ENCODE measurements around the gene SLC4A3. TPM values are rescaled to one million over a fixed set of nuclear protein-coding genes. Genes with fewer than 3 reads are reported as not detected.

SLC4A3 gene
- total and polyA plus RNA-seq, 2 donors (not counting 3 experiments of a cell fraction or from before 2014, with no cell fraction given), result 0.29 to 0.35 TPM

GRCh38 chr2:219643788-219644398 is 16.5 kb downstream of the SLC4A3 start:
- CTCF ChIA-PET, result interaction anchor here (0.5 to 5.4 kb wide), 4 partner anchors 49 to 104 kb away, joined by 4 to 47 read pairs (median 7); partner anchors contain the start of genes CHPF and TMEM198
- no peak for TF ChIP-seq FOS (IDR thresholded peaks at IDR 0.05; ENCODE audit: borderline replicate concordance, insufficient read depth, low read length)
- TF ChIP-seq EZH2 (IDR thresholded peaks at IDR 0.05; ENCODE audit: borderline replicate concordance, low read depth, low read length, severe bottlenecking), result no peak
- no peak for TF ChIP-seq POLR2A (IDR thresholded peaks at IDR 0.05; ENCODE audit: low read depth, low read length)
- TF ChIP-seq MAX (IDR thresholded peaks at IDR 0.05; ENCODE audit: insufficient read depth, insufficient read length), result no peak
- no peak for TF ChIP-seq POLR2AphosphoS5 (IDR thresholded peaks at IDR 0.05; ENCODE audit: insufficient read depth, low read depth, low read length)
- POLR2A ChIA-PET, result no interaction called here
- Histone ChIP-seq H3K9ac (replicated peaks; ENCODE audit: extremely low read depth, insufficient read depth, low read length) (no peak overlapping the region), H3K9me3 (replicated peaks; ENCODE audit: control insufficient read depth, insufficient read depth, low read length) (no peaks in the 10 kb centered on the region), H3K79me2 (ENCODE audit: control insufficient read depth, insufficient read depth, low read length) (no peaks in the 10 kb centered on the region), H4K20me1 (replicated peaks; ENCODE audit: control insufficient read depth, extremely low read depth, insufficient read depth, low read length) (no peaks in the 10 kb centered on the region), H3K4me3 (replicated peaks in 1 of 3; ENCODE audit: insufficient read depth in 1 of 3, low read depth in 1 of 3, low read length in 3 of 3) (no peak overlapping the region), H3K27ac (ENCODE audit: insufficient read depth, low read depth, low read length) (no peak overlapping the region), H2AFZ (ENCODE audit: low read depth, low read length) (no peak overlapping the region), H3K27me3 (ENCODE audit: control insufficient read depth in 2 of 2, insufficient read depth in 2 of 2, low read length in 2 of 2) (peaks cover 3% of the 10 kb centered on the region in 2 experiments), H3K4me1 (ENCODE audit: control insufficient read depth, extremely low read depth, insufficient read depth, low read length) (no peaks in the 10 kb centered on the region), H3K9me1 (replicated peaks; ENCODE audit: control insufficient read depth, extremely low read depth, insufficient read depth, low read length) (no peaks in the 10 kb centered on the region), H3K36me3 (ENCODE audit: control insufficient read depth in 2 of 2, extremely low read depth in 1 of 2, insufficient read depth in 2 of 2, low read length in 2 of 2) (no peaks in the 10 kb centered on the region), H3K4me2 (ENCODE audit: insufficient read depth, low read length) (no peak overlapping the region)
- DNase-seq (ENCODE audit: low read depth, low spot score), result no peak
- intact Hi-C loops (cut with micrococcal nuclease) (no loop called here), dilution Hi-C loops (cut with MboI; ENCODE audit: extremely low pct_ligation_motif_present, low sequenced_read_pairs) (no loop called here)
- BruUV-seq (replicated peaks), result no TSS peak
- FAIRE-seq, result no peak

GRCh38 chr2:219644801-219645480 is 17.5 kb downstream of the SLC4A3 start:
- POLR2A ChIA-PET, result no interaction called here
- DNase-seq (ENCODE audit: low read depth, low spot score) (no peak), FAIRE-seq (no peak)
- Histone ChIP-seq H2AFZ (ENCODE audit: low read depth, low read length) (no peak overlapping the region), H3K4me2 (ENCODE audit: insufficient read depth, low read length) (no peak overlapping the region), H3K9me3 (replicated peaks; ENCODE audit: control insufficient read depth, insufficient read depth, low read length) (no peaks in the 10 kb centered on the region), H3K36me3 (ENCODE audit: control insufficient read depth in 2 of 2, extremely low read depth in 1 of 2, insufficient read depth in 2 of 2, low read length in 2 of 2) (no peaks in the 10 kb centered on the region), H3K27ac (ENCODE audit: insufficient read depth, low read depth, low read length) (no peak overlapping the region), H3K27me3 (ENCODE audit: control insufficient read depth in 2 of 2, insufficient read depth in 2 of 2, low read length in 2 of 2) (peaks cover 3 to 6% of the 10 kb centered on the region in 2 experiments), H3K4me1 (ENCODE audit: control insufficient read depth, extremely low read depth, insufficient read depth, low read length) (no peaks in the 10 kb centered on the region), H3K9ac (replicated peaks; ENCODE audit: extremely low read depth, insufficient read depth, low read length) (no peak overlapping the region), H3K4me3 (replicated peaks in 1 of 3; ENCODE audit: insufficient read depth in 1 of 3, low read depth in 1 of 3, low read length in 3 of 3) (no peak overlapping the region), H4K20me1 (replicated peaks; ENCODE audit: control insufficient read depth, extremely low read depth, insufficient read depth, low read length) (no peaks in the 10 kb centered on the region), H3K79me2 (ENCODE audit: control insufficient read depth, insufficient read depth, low read length) (no peaks in the 10 kb centered on the region), H3K9me1 (replicated peaks; ENCODE audit: control insufficient read depth, extremely low read depth, insufficient read depth, low read length) (no peaks in the 10 kb centered on the region)
- TF ChIP-seq MYC (IDR thresholded peaks at IDR 0.05; ENCODE audit: low read depth, low read length) (no peak), GATA2 (IDR thresholded peaks at IDR 0.05; ENCODE audit: insufficient read depth, insufficient read length, low read depth, low read length) (no peak), MAX (IDR thresholded peaks at IDR 0.05; ENCODE audit: insufficient read depth, insufficient read length) (no peak), POLR2A (IDR thresholded peaks at IDR 0.05; ENCODE audit: low read depth, low read length) (no peak), POLR2AphosphoS5 (IDR thresholded peaks at IDR 0.05; ENCODE audit: insufficient read depth, low read depth, low read length) (no peak), JUN (IDR thresholded peaks at IDR 0.05; ENCODE audit: borderline replicate concordance, insufficient read depth, insufficient read length, low read depth) (no peak), FOS (IDR thresholded peaks at IDR 0.05; ENCODE audit: borderline replicate concordance, insufficient read depth, low read length) (no peak), EZH2 (IDR thresholded peaks at IDR 0.05; ENCODE audit: borderline replicate concordance, low read depth, low read length, severe bottlenecking) (no peak)
- TF ChIP-seq, protein P1, sequence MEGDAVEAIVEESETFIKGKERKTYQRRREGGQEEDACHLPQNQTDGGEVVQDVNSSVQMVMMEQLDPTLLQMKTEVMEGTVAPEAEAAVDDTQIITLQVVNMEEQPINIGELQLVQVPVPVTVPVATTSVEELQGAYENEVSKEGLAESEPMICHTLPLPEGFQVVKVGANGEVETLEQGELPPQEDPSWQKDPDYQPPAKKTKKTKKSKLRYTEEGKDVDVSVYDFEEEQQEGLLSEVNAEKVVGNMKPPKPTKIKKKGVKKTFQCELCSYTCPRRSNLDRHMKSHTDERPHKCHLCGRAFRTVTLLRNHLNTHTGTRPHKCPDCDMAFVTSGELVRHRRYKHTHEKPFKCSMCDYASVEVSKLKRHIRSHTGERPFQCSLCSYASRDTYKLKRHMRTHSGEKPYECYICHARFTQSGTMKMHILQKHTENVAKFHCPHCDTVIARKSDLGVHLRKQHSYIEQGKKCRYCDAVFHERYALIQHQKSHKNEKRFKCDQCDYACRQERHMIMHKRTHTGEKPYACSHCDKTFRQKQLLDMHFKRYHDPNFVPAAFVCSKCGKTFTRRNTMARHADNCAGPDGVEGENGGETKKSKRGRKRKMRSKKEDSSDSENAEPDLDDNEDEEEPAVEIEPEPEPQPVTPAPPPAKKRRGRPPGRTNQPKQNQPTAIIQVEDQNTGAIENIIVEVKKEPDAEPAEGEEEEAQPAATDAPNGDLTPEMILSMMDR (IDR thresholded peaks at IDR 0.05; ENCODE audit: extremely low read depth in 1 of 2, insufficient read depth in 1 of 2, low read depth in 1 of 2, low read length in 2 of 2), result no peak
- intact Hi-C loops (cut with micrococcal nuclease) (no loop called here), dilution Hi-C loops (cut with MboI; ENCODE audit: extremely low pct_ligation_motif_present, low sequenced_read_pairs) (no loop called here)
- BruUV-seq (replicated peaks), result no TSS peak
- CTCF ChIA-PET, result interaction anchor here (1.0 to 5.4 kb wide), 5 partner anchors 45 to 1929 kb away, joined by 3 to 47 read pairs (median 5); no protein-coding TSS in a partner anchor
